GM19023 (cell line): ENCODE measurements around the gene RNU1-2.
"Not testable (repeated sequence)": the region's sequence is repeated elsewhere in the genome, so short reads cannot be mapped to it uniquely, and the experiment has no call there.

ENCODE experiments used
- ATAC-seq: cut with Tn5 transposase; IDR thresholded peaks from one replicate; pipeline ENCODE4 v1.9.1; 2021; ENCODE audit warnings: mild to moderate bottlenecking, moderate library complexity; ENCODE audit not compliant: unreplicated experiment

RNU1-2 gene

GRCh38 chr1:16895598-16896315 is at the start of gene RNU1-2:
Gene RNU1-2, plus strand, starts transcription at chr1:16895980.
- peak; percentile 97 for ATAC-seq

GRCh38 chr1:16856201-16856600 is 39.6 kb upstream of the RNU1-2 start:
- not testable (repeated sequence) for ATAC-seq

GRCh38 chr1:16859167-16860041 is 36.4 kb upstream of the RNU1-2 start:
- not testable (repeated sequence) for ATAC-seq

DNA sequence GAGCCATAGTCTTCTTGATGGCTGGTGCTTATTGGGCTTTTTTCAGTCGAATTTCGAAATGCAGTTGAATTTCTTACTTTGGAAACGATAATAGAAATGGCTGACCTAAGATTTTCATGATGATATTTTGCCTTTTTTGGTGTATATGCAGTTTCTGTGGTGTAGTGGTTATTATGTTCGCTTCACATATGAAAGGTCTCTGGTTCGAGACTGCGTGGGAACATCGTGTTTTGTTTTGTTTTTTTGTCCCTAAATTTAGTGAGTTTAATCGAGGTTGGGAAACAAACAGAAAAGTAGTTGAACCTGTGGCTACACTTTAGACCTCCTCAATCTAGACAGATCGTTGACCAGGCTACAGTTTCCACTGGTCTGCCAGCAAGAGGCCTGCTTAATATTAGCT is 35.7 kb upstream of the RNU1-2 start:
- ATAC-seq: not testable (repeated sequence)

- ATAC-seq: not testable (repeated sequence)
Measured at GRCh38 chr1:16861832-16862245, 33.9 kb upstream of the RNU1-2 start.

- ATAC-seq: not testable (repeated sequence)
Measured at GRCh38 chr1:16862415-16862814, 33.4 kb upstream of the RNU1-2 start.

DNA sequence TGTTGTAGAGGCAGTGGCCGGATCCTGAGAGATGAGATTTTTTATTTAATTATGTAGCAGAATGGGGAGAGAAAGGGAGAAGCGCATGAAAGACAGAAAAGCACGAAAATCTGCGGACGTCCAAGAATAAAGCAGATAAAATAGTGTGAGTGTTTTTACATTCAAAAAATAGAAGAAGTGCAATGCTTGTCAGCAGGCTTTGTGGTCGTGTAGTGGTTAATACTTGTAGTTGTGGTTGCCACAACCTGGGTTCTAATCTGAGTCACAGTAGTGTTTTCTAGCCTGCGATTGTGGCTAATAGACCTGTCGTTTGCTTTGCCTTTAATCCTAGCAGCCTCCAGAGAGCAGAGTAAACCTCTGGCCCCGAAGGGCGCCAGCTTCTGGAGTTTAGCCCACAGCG is 32.8 kb upstream of the RNU1-2 start:
- ATAC-seq: not testable (repeated sequence)

- not testable (repeated sequence) for ATAC-seq
Measured at GRCh38 chr1:16866926-16867707, 28.7 kb upstream of the RNU1-2 start.

GRCh38 chr1:16868787-16869186 is 27.0 kb upstream of the RNU1-2 start:
- ATAC-seq: not testable (repeated sequence)

DNA sequence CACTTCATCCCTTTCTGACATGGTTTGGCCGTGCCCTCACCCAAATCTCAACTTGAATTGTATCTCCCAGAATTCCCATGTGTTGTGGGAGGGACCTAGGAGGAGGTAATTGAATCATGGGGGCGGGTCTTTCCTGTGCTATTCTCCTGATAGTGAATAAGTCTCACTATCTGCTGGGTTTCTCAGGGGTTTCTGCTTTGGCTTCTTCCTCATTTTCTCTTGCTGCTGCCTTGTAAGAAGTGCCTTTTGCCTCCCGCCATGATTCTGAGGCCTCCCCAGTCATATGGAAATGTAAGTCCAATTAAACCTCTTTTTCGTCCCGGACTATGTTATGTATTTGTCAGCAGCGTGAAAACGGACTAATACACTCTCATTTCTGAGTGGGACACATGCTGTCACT is 25.8 kb upstream of the RNU1-2 start:
- ATAC-seq: not testable (repeated sequence)

DNA sequence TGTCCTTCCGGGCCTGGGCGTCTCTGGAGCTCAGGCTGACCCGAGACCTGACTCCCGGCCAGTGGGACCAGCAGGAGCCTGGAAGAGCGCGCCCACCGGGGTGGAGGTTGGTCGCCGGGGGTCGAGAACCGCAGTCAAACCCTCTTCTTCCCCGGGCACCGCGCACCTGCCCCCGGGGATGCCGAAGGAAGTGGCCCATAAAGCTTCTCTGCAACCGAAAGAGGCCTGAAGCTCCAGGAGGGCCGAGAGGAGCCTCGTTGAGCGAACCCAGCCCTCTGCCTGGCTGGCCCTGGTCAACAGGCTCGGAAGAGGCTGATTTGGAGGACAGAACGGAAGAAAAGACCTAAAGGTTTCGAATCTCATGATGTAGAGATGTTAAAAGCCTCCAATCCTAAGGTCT is 24.6 kb upstream of the RNU1-2 start:
- not testable (repeated sequence) for ATAC-seq

DNA sequence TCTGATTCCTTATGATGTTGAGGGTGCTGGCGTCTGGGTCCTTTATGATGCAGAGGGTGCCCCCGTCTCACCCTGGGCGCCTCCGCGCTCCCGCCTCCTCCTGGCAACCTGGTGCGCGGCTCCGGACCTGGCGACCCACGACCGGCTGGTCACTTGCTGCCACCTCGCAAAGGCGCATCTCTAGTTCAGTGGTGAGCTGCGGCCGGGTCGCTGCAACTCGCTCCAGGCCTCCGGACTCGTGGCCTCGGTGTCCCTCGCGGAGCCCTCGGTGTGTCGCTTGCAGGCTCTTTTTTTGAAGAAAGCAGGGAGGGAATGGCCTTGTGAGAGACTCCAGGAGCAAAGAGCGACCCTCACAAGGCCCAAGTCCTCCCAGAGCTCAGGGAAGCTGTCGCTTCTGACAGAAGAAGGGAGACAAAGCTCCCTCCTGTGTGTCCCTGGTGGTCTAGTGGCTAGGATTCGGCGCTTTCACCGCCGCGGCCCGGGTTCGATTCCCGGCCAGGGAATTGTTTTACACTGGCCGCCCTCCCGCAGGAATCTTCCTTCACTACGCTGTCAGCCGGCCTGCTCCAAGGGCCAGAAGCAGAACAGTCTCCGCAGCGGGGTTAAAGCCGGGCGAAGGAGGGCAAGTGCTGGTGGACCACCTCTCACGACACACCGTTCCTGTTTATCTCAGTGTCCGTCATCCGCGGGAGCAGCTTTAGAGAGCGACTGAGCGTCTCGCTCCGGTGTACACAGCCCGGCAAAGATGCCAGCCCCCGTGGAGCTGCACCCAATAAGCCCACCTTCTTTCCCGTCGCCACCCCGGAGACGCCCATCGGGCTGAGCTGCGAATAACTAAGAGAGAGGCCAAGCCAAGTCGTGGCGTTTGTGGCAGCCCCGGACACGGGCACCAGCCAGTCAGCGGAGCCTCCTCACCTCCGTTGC is 23.4 kb upstream of the RNU1-2 start:
- not testable (repeated sequence) for ATAC-seq

DNA sequence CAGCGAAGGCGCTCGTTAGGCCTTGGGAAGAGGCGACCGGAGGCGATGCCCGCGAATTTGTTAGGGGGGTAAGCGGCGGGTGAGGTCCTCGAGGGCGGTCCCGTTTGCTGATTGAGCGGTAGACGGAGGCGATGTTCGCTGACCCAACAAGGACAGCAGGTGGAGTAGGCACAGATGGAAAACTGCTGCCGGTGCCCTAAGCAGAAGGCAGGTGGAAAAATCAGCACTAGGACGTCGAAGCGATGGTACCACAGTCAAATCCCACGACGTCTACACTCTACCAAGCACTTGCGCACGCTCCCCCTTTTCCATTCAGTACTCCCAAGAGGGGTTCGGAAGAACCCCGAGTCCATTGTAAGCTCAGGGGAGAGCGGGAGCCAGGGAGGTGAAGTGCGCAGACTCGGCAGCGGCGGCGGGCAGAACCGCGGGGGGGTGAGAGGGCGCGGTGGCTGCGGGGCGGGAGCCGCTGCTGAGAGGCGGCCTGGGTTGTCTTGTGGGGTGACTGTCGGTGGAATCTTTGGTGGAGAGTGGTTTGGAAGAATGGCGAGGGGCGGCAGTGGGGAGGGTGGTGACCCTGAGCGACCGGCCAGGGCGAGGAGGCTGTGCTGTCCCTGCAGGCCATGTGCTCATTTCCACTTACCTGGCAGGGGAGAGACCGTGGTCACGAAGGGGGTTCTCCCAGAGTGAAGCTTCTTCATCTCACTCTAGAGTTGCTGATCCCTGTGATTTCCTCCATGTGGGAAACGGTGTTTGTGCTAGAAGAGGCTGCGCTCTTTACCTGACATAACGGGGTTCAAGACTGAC is 22.5 kb upstream of the RNU1-2 start:
- ATAC-seq: not testable (repeated sequence)

DNA sequence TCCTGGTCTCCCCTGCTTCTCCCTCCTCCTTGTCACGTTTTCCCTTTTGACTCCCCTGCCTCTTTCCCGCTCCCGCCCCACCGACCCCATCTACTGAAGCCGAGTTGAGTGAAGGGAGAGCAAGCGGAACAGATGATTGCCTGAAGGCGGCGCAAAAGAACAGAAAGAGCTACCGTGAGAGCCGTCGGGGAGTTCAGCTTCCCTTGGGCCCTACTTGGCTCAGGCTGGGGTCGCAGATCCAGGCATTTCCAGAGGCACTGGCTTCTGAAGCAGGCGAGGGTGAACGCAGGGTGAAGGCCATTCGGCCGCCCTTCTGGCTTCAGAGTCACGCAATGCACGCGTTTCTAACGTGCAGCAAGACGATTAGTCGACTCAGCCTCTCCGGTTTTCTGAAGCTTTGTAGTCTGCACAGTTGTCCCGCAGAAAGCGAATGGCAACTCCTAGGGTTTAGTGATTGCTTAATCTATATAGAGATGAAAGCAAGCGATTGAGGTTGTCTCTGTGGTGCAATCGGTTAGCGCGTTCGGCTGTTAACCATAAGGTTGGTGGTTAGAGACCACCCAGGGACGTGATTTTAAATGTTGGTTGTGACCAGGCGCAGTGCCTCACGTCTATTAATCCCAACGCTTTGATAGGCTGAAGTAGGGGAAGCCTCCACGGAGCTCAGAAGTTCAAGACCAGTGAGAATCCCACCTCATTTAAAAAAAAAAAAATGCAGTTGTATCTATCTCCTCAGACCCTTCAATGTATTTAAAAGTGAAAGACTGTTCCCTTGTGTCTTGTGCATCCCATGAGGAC is 20.6 kb upstream of the RNU1-2 start:
- not testable (repeated sequence) for ATAC-seq

- not testable (repeated sequence) for ATAC-seq
Measured at GRCh38 chr1:16881742-16882141, 14.0 kb upstream of the RNU1-2 start.

DNA sequence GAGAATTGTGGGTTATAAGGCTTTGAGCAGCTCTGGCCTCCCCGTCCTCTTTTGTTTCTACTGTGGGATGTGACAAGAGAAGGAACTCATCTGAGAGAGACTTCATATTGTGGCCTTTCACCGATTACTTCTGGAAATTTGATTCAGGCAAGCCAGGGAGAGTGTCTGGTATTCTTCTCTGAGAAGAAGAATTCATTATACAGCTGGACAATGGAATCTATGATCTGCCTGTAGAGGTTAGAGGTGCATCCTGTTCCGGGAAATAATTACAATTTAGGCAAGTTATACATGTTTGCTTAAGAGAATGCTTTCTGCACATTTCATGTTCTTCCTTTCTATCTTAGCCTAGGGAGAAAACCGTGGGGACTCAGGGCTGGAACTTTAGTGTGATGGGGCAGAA is 12.8 kb upstream of the RNU1-2 start:
- no peak for ATAC-seq

DNA sequence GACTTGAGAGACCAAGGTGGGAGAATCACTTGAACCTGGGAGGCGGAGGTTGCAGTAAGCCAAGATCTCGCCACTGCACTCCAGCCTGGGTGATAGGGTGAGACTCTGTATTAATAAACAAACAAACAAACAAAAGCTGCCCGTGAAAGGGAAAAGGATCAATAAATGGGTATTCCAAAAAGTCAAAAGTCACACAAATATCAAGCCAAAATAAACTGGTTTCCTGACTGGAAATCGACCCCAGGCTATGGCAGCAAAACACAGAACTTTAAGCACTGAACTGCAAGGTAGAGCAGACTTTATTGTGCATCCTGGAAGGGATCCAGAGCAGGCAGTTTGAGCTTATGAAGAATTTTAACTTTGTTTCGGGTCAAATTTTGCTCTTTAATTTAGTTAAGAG is 11.3 kb upstream of the RNU1-2 start:
- ATAC-seq: not testable (repeated sequence)

DNA sequence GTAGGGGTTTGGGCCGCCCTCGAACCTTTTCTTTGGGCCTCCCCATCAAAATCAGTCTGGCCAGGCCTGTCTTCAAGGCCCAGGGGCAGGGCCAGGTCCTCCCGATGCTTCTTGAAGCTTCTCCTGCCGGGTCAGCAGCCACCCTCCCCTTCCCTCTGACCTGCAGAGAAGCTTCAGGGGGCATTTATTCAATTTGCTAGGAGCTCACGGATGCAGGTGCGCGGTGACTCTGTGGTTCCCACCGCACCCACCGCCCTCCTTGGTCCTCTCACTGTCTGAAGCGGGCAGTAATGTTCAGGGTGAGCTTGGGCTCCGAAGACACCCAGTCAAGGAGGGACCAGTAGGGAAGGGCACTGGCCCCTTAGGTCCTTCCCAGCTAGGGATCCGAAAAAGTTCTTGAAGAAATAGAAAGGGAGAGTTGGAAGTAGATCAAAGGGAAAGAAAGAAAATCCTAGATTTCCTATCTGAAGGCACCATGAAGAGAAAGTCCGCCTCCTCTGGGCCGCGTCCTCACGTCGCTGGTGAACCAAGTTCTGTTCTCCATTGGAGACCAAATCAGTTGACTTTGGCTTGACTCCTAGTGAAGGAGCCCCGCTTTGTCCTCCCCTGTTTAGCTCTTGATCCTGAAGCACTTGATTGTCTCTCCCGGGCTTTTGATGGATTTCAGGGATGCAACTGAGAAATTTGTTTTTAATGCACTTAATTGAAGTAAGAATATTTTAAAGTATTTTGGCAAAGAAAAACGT is 8.7 kb upstream of the RNU1-2 start:
- no peak for ATAC-seq
